ENCODE measurements around the gene SYT10.
"Not testable (repeated sequence)": the region's sequence is repeated elsewhere in the genome, so short reads cannot be mapped to it uniquely, and the experiment has no call there.

Gene SYT10

GRCh38 chr12:33427071-33427470, 12.5 kb downstream of the SYT10 start:
- Mint-ChIP-seq H3K4me1 (no peaks in the 10 kb centered on the region), H3K27me3 (no peaks in the 10 kb centered on the region), H3K4me3 (no peak overlapping the region), H3K27ac (no peak overlapping the region), H3K36me3 (no peaks in the 10 kb centered on the region), H3K9me3 (peaks cover 5% of the 10 kb centered on the region)

GRCh38 chr12:33423706-33424105, 15.9 kb downstream of the SYT10 start:
- Mint-ChIP-seq H3K4me3 (no peak overlapping the region), H3K27ac (no peak overlapping the region), H3K36me3 (no peaks in the 10 kb centered on the region), H3K9me3 (peaks cover 5% of the 10 kb centered on the region), H3K4me1 (no peaks in the 10 kb centered on the region), H3K27me3 (no peaks in the 10 kb centered on the region)

- H3K9me3 Mint-ChIP-seq, H3K27me3 Mint-ChIP-seq, H3K4me1 Mint-ChIP-seq, H3K4me3 Mint-ChIP-seq, H3K27ac Mint-ChIP-seq, H3K36me3 Mint-ChIP-seq: not testable (repeated sequence)
Observed at GRCh38 chr12:33412410-33412809, 27.2 kb downstream of the SYT10 start.

- Mint-ChIP-seq H3K4me1 (no peaks in the 10 kb centered on the region), H3K9me3 (no peaks in the 10 kb centered on the region), H3K36me3 (no peaks in the 10 kb centered on the region), H3K27me3 (no peaks in the 10 kb centered on the region), H3K27ac (no peak overlapping the region), H3K4me3 (no peak overlapping the region)
Observed at GRCh38 chr12:33383503-33383902, 56.1 kb downstream of the SYT10 start.

- H3K9me3 Mint-ChIP-seq: no peaks in the 10 kb centered on the region
- no peaks in the 10 kb centered on the region for H3K36me3 Mint-ChIP-seq
- H3K27me3 Mint-ChIP-seq: no peaks in the 10 kb centered on the region
- H3K27ac Mint-ChIP-seq: no peak overlapping the region
- H3K4me1 Mint-ChIP-seq: no peaks in the 10 kb centered on the region
- H3K4me3 Mint-ChIP-seq: no peak overlapping the region
Observed at GRCh38 chr12:33376153-33376552, 63.5 kb downstream of the SYT10 start.

- no peaks in the 10 kb centered on the region for H3K36me3 Mint-ChIP-seq
- H3K4me3 Mint-ChIP-seq: no peak overlapping the region
- no peaks in the 10 kb centered on the region for H3K4me1 Mint-ChIP-seq
- H3K9me3 Mint-ChIP-seq: peaks cover 9% of the 10 kb centered on the region
- H3K27me3 Mint-ChIP-seq: no peaks in the 10 kb centered on the region
- H3K27ac Mint-ChIP-seq: no peak overlapping the region
Observed at GRCh38 chr12:33370318-33370717, 69.3 kb downstream of the SYT10 start.

GRCh38 chr12:33357181-33357580, 82.4 kb downstream of the SYT10 start:
- Mint-ChIP-seq H3K4me3 (no peak overlapping the region), H3K27me3 (no peaks in the 10 kb centered on the region), H3K4me1 (no peaks in the 10 kb centered on the region), H3K36me3 (no peaks in the 10 kb centered on the region), H3K9me3 (no peaks in the 10 kb centered on the region), H3K27ac (no peak overlapping the region)

- no peak overlapping the region for H3K27ac Mint-ChIP-seq
- H3K9me3 Mint-ChIP-seq: peaks cover 5% of the 10 kb centered on the region
- H3K4me1 Mint-ChIP-seq: no peaks in the 10 kb centered on the region
- no peak overlapping the region for H3K4me3 Mint-ChIP-seq
- no peaks in the 10 kb centered on the region for H3K27me3 Mint-ChIP-seq
- no peaks in the 10 kb centered on the region for H3K36me3 Mint-ChIP-seq
Observed at GRCh38 chr12:33349791-33350190, 89.8 kb downstream of the SYT10 start.

- H3K9me3 Mint-ChIP-seq, H3K4me1 Mint-ChIP-seq, H3K27me3 Mint-ChIP-seq, H3K27ac Mint-ChIP-seq, H3K4me3 Mint-ChIP-seq, H3K36me3 Mint-ChIP-seq: not testable (repeated sequence)
Observed at GRCh38 chr12:33331961-33332398, 107.6 kb downstream of the SYT10 start.

- Mint-ChIP-seq H3K36me3 (no peaks in the 10 kb centered on the region), H3K27me3 (no peaks in the 10 kb centered on the region), H3K9me3 (no peaks in the 10 kb centered on the region), H3K27ac (no peak overlapping the region), H3K4me1 (no peaks in the 10 kb centered on the region), H3K4me3 (no peak overlapping the region)
Observed at GRCh38 chr12:33330940-33331339, 108.7 kb downstream of the SYT10 start.
